ENCODE measurements around the gene CNTNAP2. TPM values are rescaled to one million over a fixed set of nuclear protein-coding genes. Genes with fewer than 3 reads are reported as not detected.

The CNTNAP2 gene
- total RNA-seq, 2 experiments from 2014 or later: 0.28 TPM; not detected in 1

- no peaks in the 10 kb centered on the region for H3K36me3 ChIP-seq (ENCODE audit: insufficient read depth, low read length)
- H2AFZ ChIP-seq (ENCODE audit: low read length): no peak overlapping the region
- POLR2A ChIA-PET: no interaction called here
- no peaks in the 10 kb centered on the region for H4K20me1 ChIP-seq (ENCODE audit: insufficient read depth, low read length)
- intact Hi-C loops (cut with micrococcal nuclease; ENCODE audit: unreplicated experiment): no loop called here
- H3K4me2 ChIP-seq (ENCODE audit: low read length): no peak overlapping the region
- no peak overlapping the region for H3K27ac ChIP-seq (ENCODE audit: low read depth, low read length, poor library complexity, severe bottlenecking)
- H3K4me1 ChIP-seq (ENCODE audit: insufficient read depth, low read length, poor library complexity, severe bottlenecking): no peaks in the 10 kb centered on the region
- BruUV-seq (replicated peaks): no TSS peak
- no peaks in the 10 kb centered on the region for H3K9me3 ChIP-seq (ENCODE audit: low read length)
- no peaks in the 10 kb centered on the region for H3K9me2 ChIP-seq (ENCODE audit: insufficient read depth, low read length)
- H3K79me2 ChIP-seq (ENCODE audit: insufficient read depth, low read depth, low read length): no peaks in the 10 kb centered on the region
- CTCF ChIA-PET (ENCODE audit: unreplicated experiment): no interaction called here
- TF ChIP-seq EZH2phosphoT487 (IDR thresholded peaks at IDR 0.05; ENCODE audit: borderline replicate concordance, low read depth, low read length) (no peak), CTCF (conservative IDR thresholded peaks at IDR 0.05; ENCODE audit: low read length) (no peak)
- no peak overlapping the region for H3K4me3 ChIP-seq (ENCODE audit: low read depth, low read length, poor library complexity, severe bottlenecking)
- no peak for DNase-seq (ENCODE audit: low spot score)
These were observed 1659.1 kb downstream of the CNTNAP2 start for GRCh38 chr7:147775516-147776284.

- BruUV-seq (replicated peaks): no TSS peak
- no peak overlapping the region for H3K4me3 ChIP-seq (ENCODE audit: low read depth, low read length, poor library complexity, severe bottlenecking)
These were observed 1660.7 kb downstream of the CNTNAP2 start for GRCh38 chr7:147777309-147777708.

GRCh38 chr7:147779949-147780348 is 1663.3 kb downstream of the CNTNAP2 start:
- CTCF ChIA-PET (ENCODE audit: unreplicated experiment): no interaction called here
- Histone ChIP-seq H3K36me3 (ENCODE audit: insufficient read depth, low read length) (no peaks in the 10 kb centered on the region), H3K27ac (ENCODE audit: low read depth, low read length, poor library complexity, severe bottlenecking) (no peak overlapping the region), H3K9me2 (ENCODE audit: insufficient read depth, low read length) (no peaks in the 10 kb centered on the region), H2AFZ (ENCODE audit: low read length) (no peak overlapping the region), H4K20me1 (ENCODE audit: insufficient read depth, low read length) (no peaks in the 10 kb centered on the region), H3K4me1 (ENCODE audit: insufficient read depth, low read length, poor library complexity, severe bottlenecking) (no peaks in the 10 kb centered on the region), H3K4me3 (ENCODE audit: low read depth, low read length, poor library complexity, severe bottlenecking) (no peak overlapping the region), H3K79me2 (ENCODE audit: insufficient read depth, low read depth, low read length) (no peaks in the 10 kb centered on the region), H3K9me3 (ENCODE audit: low read length) (no peaks in the 10 kb centered on the region), H3K4me2 (ENCODE audit: low read length) (no peak overlapping the region)
- TF ChIP-seq EZH2phosphoT487 (IDR thresholded peaks at IDR 0.05; ENCODE audit: borderline replicate concordance, low read depth, low read length) (no peak), CTCF (conservative IDR thresholded peaks at IDR 0.05; ENCODE audit: low read length) (no peak)
- no peak for DNase-seq (ENCODE audit: low spot score)
- POLR2A ChIA-PET: no interaction called here
- no TSS peak for BruUV-seq (replicated peaks)
- intact Hi-C loops (cut with micrococcal nuclease; ENCODE audit: unreplicated experiment): no loop called here

More at GRCh38 chr7:147777309-147777708, 1660.7 kb downstream of the CNTNAP2 start:
- Histone ChIP-seq H3K4me2 (ENCODE audit: low read length) (no peak overlapping the region), H3K9me2 (ENCODE audit: insufficient read depth, low read length) (no peaks in the 10 kb centered on the region), H3K4me1 (ENCODE audit: insufficient read depth, low read length, poor library complexity, severe bottlenecking) (no peaks in the 10 kb centered on the region), H2AFZ (ENCODE audit: low read length) (no peak overlapping the region), H4K20me1 (ENCODE audit: insufficient read depth, low read length) (no peaks in the 10 kb centered on the region), H3K27ac (ENCODE audit: low read depth, low read length, poor library complexity, severe bottlenecking) (no peak overlapping the region), H3K36me3 (ENCODE audit: insufficient read depth, low read length) (no peaks in the 10 kb centered on the region), H3K79me2 (ENCODE audit: insufficient read depth, low read depth, low read length) (no peaks in the 10 kb centered on the region), H3K9me3 (ENCODE audit: low read length) (no peaks in the 10 kb centered on the region)
- CTCF ChIA-PET (ENCODE audit: unreplicated experiment): no interaction called here
- intact Hi-C loops (cut with micrococcal nuclease; ENCODE audit: unreplicated experiment): no loop called here
- POLR2A ChIA-PET: no interaction called here
- TF ChIP-seq EZH2phosphoT487 (IDR thresholded peaks at IDR 0.05; ENCODE audit: borderline replicate concordance, low read depth, low read length): no peak
- DNase-seq (ENCODE audit: low spot score): no peak
